ENCODE measurements around the gene GRHPR. TPM values are rescaled to one million over a fixed set of nuclear protein-coding genes. Genes with fewer than 3 reads are reported as not detected.

The GRHPR gene
- total and polyA plus RNA-seq, 2 of the 4 experiments (the other 2 are of a cell fraction) = 182 to 191 TPM

DNA sequence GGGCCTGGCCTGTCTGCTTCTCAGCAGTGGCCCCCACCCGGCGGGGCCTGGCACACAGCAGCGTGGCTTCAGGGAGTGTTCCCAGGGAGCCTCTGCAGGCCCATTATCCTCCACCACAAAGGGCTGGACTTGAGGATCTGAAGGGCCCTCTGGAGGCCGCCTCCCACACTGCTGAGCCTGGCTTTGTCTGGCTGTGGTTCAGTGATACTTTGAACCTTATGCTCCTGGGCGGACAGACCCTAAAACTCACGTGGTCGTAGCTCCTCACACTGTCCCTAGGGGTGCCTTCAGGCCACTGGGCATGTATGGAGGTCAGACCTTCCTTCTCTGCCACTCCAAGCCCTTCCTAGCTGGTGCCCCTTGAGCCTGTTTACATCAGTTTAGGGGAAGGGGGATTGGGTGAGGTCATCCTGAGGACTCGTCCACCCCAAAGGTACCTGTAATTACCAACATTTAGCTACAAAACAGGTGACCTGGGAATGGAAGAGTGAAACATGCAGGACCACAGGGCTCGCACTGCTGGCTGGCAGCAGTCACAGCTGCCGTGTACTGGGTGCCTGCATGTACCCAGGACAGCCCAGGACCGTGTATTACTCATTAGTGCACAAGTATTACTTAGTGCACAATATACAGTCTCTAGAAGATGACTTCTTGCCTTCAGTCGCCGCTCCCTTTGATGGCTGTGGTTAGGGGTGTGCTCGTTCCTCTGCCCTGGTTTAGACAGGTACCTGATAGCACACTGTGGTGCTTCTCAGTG is 8.5 kb downstream of the GRHPR start:
- no peaks in the 10 kb centered on the region for H3K9me3 ChIP-seq (ENCODE audit: control insufficient read depth, insufficient read depth, low read length)
- in situ Hi-C loops (cut with MboI; ENCODE audit: low sequenced_read_pairs) = no loop called here
- no peak overlapping the region for H3K14ac ChIP-seq (replicated peaks; ENCODE audit: low read depth, low read length)
- H3K18ac ChIP-seq (ENCODE audit: low read depth, low read length) = no peak overlapping the region
- H3K56ac ChIP-seq (ENCODE audit: extremely low read depth, insufficient read depth, low read length) = no peak overlapping the region
- ChIA-PET POLR2A (ENCODE audit: unreplicated experiment) (interaction anchor here (0.6 kb wide), 1 partner anchor 190 kb away, joined by 4 read pairs; no protein-coding TSS in a partner anchor), CTCF (no interaction called here)
- H3K4me1 ChIP-seq (ENCODE audit: control insufficient read depth, insufficient read depth, low read length) = peaks cover 4% of the 10 kb centered on the region; the same call in 1 of the 2 replicates
- H3K27me3 ChIP-seq (ENCODE audit: control insufficient read depth, insufficient read depth, low read length) = no peaks in the 10 kb centered on the region
- no peak overlapping the region for H2BK15ac ChIP-seq (ENCODE audit: low read depth, low read length)
- TF ChIP-seq RFX5 (IDR thresholded peaks at IDR 0.05; ENCODE audit: low read depth, low read length) (no peak), CHD1 (IDR thresholded peaks at IDR 0.05; ENCODE audit: low read depth, low read length) (no peak)
- H2BK20ac ChIP-seq (ENCODE audit: low read depth, low read length) = no peak overlapping the region
- H3K4ac ChIP-seq (ENCODE audit: low read depth, low read length) = no peak overlapping the region
- ATAC-seq (ENCODE audit: low read depth) (peak; percentile 51), DNase-seq (no peak)
- no peak overlapping the region for H2BK120ac ChIP-seq (ENCODE audit: low read depth, low read length)
- H2AK5ac ChIP-seq (ENCODE audit: low read depth, low read length) = no peak overlapping the region
- H3K79me1 ChIP-seq (ENCODE audit: low read depth in 1 of 2, low read length in 2 of 2) = peaks cover 27 to 40% of the 10 kb centered on the region in 2 experiments; a peak in 3 of 4 replicates
- H4K20me1 ChIP-seq (ENCODE audit: insufficient read depth, low read length) = peaks cover 9% of the 10 kb centered on the region; the same call in 1 of the 2 replicates
- no peak overlapping the region for H3K27ac ChIP-seq (ENCODE audit: insufficient read depth, low read length)
- intact Hi-C loops (cut with micrococcal nuclease) = no loop called here
- no peak overlapping the region for H4K5ac ChIP-seq (ENCODE audit: low read depth, low read length)
- H2BK5ac ChIP-seq (ENCODE audit: low read depth, low read length, poor library complexity, severe bottlenecking) = no peak overlapping the region
- no peak overlapping the region for H3K4me3 ChIP-seq (ENCODE audit: insufficient read depth, low read depth, low read length)
- no peak overlapping the region for H3K4me2 ChIP-seq (ENCODE audit: low read depth, low read length)
- H4K91ac ChIP-seq (ENCODE audit: insufficient read depth, low read depth, low read length) = no peak overlapping the region
- no peak overlapping the region for H4K8ac ChIP-seq (ENCODE audit: low read depth in 2 of 2, low read length in 2 of 2)
- WGBS, 2 experiments (ENCODE audit: extremely low coverage in 2 of 2, insufficient read length in 1 of 2) = 100% methylated on average over 2 of the region's 14 CpGs; no CpG with 5 or more reads in 1 of the 2 experiments
- no peak overlapping the region for H2AFZ ChIP-seq (replicated peaks; ENCODE audit: low read length, poor library complexity)
- no peak overlapping the region for H3K23ac ChIP-seq (ENCODE audit: low read depth, low read length)
- H3K36me3 ChIP-seq (ENCODE audit: control insufficient read depth, insufficient read depth, low read length) = peaks cover 55% of the 10 kb centered on the region
- no peak overlapping the region for H3K9ac ChIP-seq (ENCODE audit: low read depth, low read length)
- H3K9me1 ChIP-seq (ENCODE audit: insufficient read depth, low read length) = no peaks in the 10 kb centered on the region; the same call in 1 of the 2 replicates
- BruUV-seq (replicated peaks) = no TSS peak
- dilution Hi-C loops (cut with HindIII; ENCODE audit: low sequenced_read_pairs, unreplicated experiment) = no loop called here
- peak overlapping the region; percentile 44 for H2AK9ac ChIP-seq (replicated peaks; ENCODE audit: low read depth, low read length, poor library complexity)
